Hepatocyte (in vitro differentiated cells): ENCODE data around the gene FIBCD1. TPM values are rescaled to one million over a fixed set of nuclear protein-coding genes. Genes with fewer than 3 reads are reported as not detected.

Source experiments
- DNase-seq: peaks from one replicate; pipeline ENCODE4 v3.0.0-alpha.2; 2016; ENCODE audit warnings: low spot score
- H2AFZ ChIP-seq: fragments of 200-600 bp; sonication (generic); 2 replicates; pipeline ENCODE4 v1.6.0; 2016; ENCODE audit warnings: antibody characterized with exemption, mild to moderate bottlenecking
- H3K27ac ChIP-seq: fragments of 200-600 bp; sonication (generic); 2 replicates; pipeline ENCODE4 v1.5.1; 2016; ENCODE audit warnings: mild to moderate bottlenecking
- H3K27me3 ChIP-seq: fragments of 200-600 bp; sonication (generic); 2 replicates; pipeline ENCODE4 v1.6.1; 2016
- H3K36me3 ChIP-seq: fragments of 200-600 bp; sonication (generic); replicated peaks from 2 replicates; pipeline ENCODE4 v1.5.1; 2016; ENCODE audit warnings: low read depth; ENCODE audit not compliant: insufficient read depth
- H3K4me1 ChIP-seq: fragments of 200-600 bp; sonication (generic); 2 replicates; pipeline ENCODE4 v1.5.1; 2016; ENCODE audit warnings: mild to moderate bottlenecking, moderate library complexity; ENCODE audit not compliant: insufficient read depth
- H3K4me2 ChIP-seq: fragments of 200-600 bp; sonication (generic); 2 replicates; pipeline ENCODE4 v1.6.0; 2016
- H3K4me3 ChIP-seq: fragments of 200-600 bp; sonication (generic); 2 replicates; pipeline ENCODE4 v1.5.1; 2016; ENCODE audit warnings: mild to moderate bottlenecking
- H3K79me2 ChIP-seq: fragments of 200-600 bp; sonication (generic); 2 replicates; pipeline ENCODE4 v1.6.0; 2017; ENCODE audit warnings: mild to moderate bottlenecking
- H3K9me2 ChIP-seq: fragments of 200-600 bp; sonication (generic); replicated peaks from 2 replicates; pipeline ENCODE4 v1.6.0; 2017; ENCODE audit warnings: mild to moderate bottlenecking; ENCODE audit not compliant: insufficient read depth
- H3K9me3 ChIP-seq: fragments of 200-600 bp; sonication (generic); 2 replicates; pipeline ENCODE4 v1.5.1; 2016; ENCODE audit warnings: low read depth, mild to moderate bottlenecking
- H4K20me1 ChIP-seq: fragments of 200-600 bp; sonication (generic); 2 replicates; pipeline ENCODE4 v1.6.0; 2016; ENCODE audit warnings: mild to moderate bottlenecking; ENCODE audit not compliant: insufficient read depth, poor library complexity, severe bottlenecking
- CTCF ChIP-seq: fragments of 200-600 bp; sonication (generic); IDR thresholded peaks from 2 replicates; pipeline ENCODE4 v1.5.1; 2016; ENCODE audit warnings: antibody characterized with exemption, mild to moderate bottlenecking; ENCODE audit not compliant: poor library complexity
- EZH2 ChIP-seq: fragments of 200-600 bp; sonication (generic); IDR thresholded peaks from 2 replicates; pipeline ENCODE4 v1.6.1; 2016; ENCODE audit warnings: antibody characterized with exemption, mild to moderate bottlenecking, borderline replicate concordance
- EZH2phosphoT487 ChIP-seq: fragments of 200-600 bp; sonication (generic); IDR thresholded peaks from one replicate; pipeline ENCODE4 v1.6.1; 2018; ENCODE audit warnings: antibody characterized with exemption, mild to moderate bottlenecking, low read depth, moderate library complexity; ENCODE audit not compliant: unreplicated experiment, severe bottlenecking
- WGBS: methylation state at CpG from one replicate; pipeline ENCODE4 v1.1.6; 2016; ENCODE audit warnings: low lambda C conversion rate; ENCODE audit errors: missing lambda C conversion rate; 5-methylcytosine and 5-hydroxymethylcytosine counted together
- polyA plus RNA-seq: library from polyadenylated mRNA; unstranded; fragments of >200 nt; fragmentation: Nextera tagmentation; extraction: Ambion mirVana; gene quantifications from 2 replicates; pipeline ENCODE4 v1.2.1, GENCODE V29; 2016
- total RNA-seq: library from RNA; depleted of rRNA; stranded (reverse); fragments of >200 nt; gene quantifications from 2 replicates; pipeline ENCODE4 v1.2.3, GENCODE V29; 2014

Gene FIBCD1
- total and polyA plus RNA-seq, 2 experiments from 2014 or later = 0.33 TPM; not detected in 1

DNA sequence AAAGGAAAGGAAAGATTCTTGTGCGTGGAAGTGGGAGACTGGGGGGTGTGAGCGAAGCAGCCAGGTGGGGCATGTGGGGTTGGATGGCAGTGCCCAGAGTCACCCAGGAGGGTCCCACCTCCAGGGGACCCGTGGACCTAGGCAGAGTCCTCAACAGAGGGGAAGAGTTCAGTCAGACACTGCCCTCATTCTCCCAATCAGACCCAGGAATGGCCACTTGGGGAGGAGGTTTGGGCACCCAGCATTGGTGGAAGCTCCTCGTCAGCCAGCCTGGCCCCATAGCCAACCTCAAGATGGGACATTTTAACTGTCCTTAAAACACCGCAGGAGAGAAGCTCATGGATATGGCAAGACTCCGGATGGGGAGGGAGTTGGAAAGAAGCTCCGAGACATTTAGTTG is 48.0 kb upstream of the FIBCD1 start:
- Histone ChIP-seq H3K9me2 (no peaks in the 10 kb centered on the region), H3K36me3 (peaks cover 2% of the 10 kb centered on the region), H3K4me3 (no peak overlapping the region), H3K27ac (no peak overlapping the region), H3K4me1 (peaks cover 5% of the 10 kb centered on the region), H3K4me2 (no peak overlapping the region), H2AFZ (no peak overlapping the region), H3K9me3 (no peaks in the 10 kb centered on the region), H4K20me1 (no peaks in the 10 kb centered on the region), H3K79me2 (no peaks in the 10 kb centered on the region), H3K27me3 (no peaks in the 10 kb centered on the region)
- TF ChIP-seq EZH2phosphoT487 = no peak
- no peak for TF ChIP-seq CTCF
- TF ChIP-seq EZH2 = no peak
- DNase-seq = no peak
- WGBS = 84% methylated on average over 7 of the region's 7 CpGs

DNA sequence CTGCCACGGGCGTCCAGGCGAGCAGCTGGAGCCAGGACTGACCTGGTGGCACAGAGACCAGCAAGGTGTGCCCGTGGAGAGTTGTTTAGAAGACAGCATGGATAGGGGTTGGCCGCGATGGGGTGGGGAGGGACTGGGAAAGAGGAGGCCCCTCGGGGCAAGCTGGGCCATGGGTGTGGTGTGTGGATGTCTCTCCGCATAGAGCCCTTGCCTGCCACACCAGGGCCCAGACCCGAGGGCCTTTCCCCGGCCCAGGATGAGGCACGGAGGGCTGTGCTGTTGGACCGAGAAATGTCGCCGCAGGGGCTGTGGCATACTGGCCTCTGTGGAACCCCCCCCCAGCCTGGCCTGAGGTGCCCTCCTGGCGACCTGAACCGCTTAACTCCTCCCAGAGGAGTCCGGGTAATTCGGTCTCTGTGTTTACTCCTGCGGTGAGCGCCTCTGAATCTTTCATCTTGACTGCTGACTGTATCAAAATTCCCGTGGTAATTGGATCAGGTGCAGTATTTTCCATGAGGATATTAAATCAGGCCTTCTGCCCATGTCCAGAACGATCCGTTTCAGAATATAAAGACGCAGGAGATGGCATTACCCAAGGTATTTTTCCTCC is 47.4 kb upstream of the FIBCD1 start:
- WGBS = 79% methylated on average over 24 of the region's 24 CpGs
- H3K9me2 ChIP-seq = no peaks in the 10 kb centered on the region
- H3K27ac ChIP-seq = no peak overlapping the region
- H3K4me3 ChIP-seq = no peak overlapping the region
- peaks cover 2% of the 10 kb centered on the region for H3K4me1 ChIP-seq
- no peaks in the 10 kb centered on the region for H4K20me1 ChIP-seq
- no peaks in the 10 kb centered on the region for H3K9me3 ChIP-seq
- TF ChIP-seq EZH2 = no peak
- TF ChIP-seq CTCF = no peak
- TF ChIP-seq EZH2phosphoT487 = no peak
- H3K79me2 ChIP-seq = no peaks in the 10 kb centered on the region
- no peaks in the 10 kb centered on the region for H3K27me3 ChIP-seq
- no peak overlapping the region for H3K4me2 ChIP-seq
- no peak overlapping the region for H2AFZ ChIP-seq
- no peak for DNase-seq
- peaks cover 2% of the 10 kb centered on the region for H3K36me3 ChIP-seq

DNA sequence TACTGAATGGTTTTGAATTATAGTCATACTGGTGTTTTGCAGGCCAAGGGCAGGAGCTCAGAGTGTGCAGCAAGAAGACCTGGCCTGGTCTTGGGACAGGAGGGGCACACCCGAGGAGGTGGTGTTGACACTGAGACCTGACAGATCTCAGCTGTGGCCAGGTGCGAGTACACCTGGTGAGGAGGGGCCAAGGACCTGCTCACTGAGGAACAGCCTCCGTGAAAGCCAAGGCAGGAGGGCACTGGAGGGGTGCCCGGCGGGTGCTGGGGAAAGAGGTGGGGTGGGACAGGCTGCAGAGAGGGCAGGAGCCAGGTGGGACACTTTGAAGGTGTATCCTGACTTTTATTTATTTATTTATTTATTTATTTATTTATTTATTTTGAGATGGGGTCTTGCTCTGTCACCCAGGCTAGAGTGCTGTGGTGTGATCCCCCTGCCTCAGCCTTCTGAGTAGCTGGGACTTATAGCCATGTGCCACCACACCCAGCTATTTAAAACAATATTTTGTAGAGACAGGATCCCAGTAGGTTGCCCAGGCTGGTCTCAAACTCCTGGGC is 46.6 kb upstream of the FIBCD1 start:
- 86% methylated on average over 5 of the region's 5 CpGs for WGBS
- H3K79me2 ChIP-seq = no peaks in the 10 kb centered on the region
- H3K27ac ChIP-seq = no peak overlapping the region
- no peak overlapping the region for H3K4me3 ChIP-seq
- H3K4me1 ChIP-seq = no peaks in the 10 kb centered on the region
- H3K9me2 ChIP-seq = no peaks in the 10 kb centered on the region
- TF ChIP-seq EZH2phosphoT487 = no peak
- TF ChIP-seq CTCF = no peak
- TF ChIP-seq EZH2 = no peak
- H2AFZ ChIP-seq = no peak overlapping the region
- H3K9me3 ChIP-seq = no peaks in the 10 kb centered on the region
- no peak overlapping the region for H3K4me2 ChIP-seq
- no peaks in the 10 kb centered on the region for H3K27me3 ChIP-seq
- H4K20me1 ChIP-seq = no peaks in the 10 kb centered on the region
- DNase-seq = no peak
- peaks cover 2% of the 10 kb centered on the region for H3K36me3 ChIP-seq
